PC-9 (cell line): ENCODE data around the gene EHBP1L1. TPM values are rescaled to one million over a fixed set of nuclear protein-coding genes. Genes with fewer than 3 reads are reported as not detected.

Source experiments
- BruUV-seq: library from RNA; stranded (reverse); fragments of 400-500 nt; replicated peaks from 2 replicates; lab custom pipeline; 2021; lab: Mats Ljungman, UMichigan
- CTCF ChIA-PET: fragments of 300-600 bp; sonication (Branson Sonifier 250); formaldehyde crosslinking; loops from one replicate; lab custom pipeline; 2022; ENCODE audit warnings: antibody characterized with exemption; lab: Charles Lee
- POLR2A ChIA-PET: fragments of 300-600 bp; sonication (Branson Sonifier 250); formaldehyde crosslinking; loops from one replicate; lab custom pipeline; 2022; ENCODE audit warnings: antibody characterized with exemption; ENCODE audit not compliant: unreplicated experiment; lab: Charles Lee
- DNase-seq, 2 experiments: peaks; one replicate each; pipeline versions ENCODE4 v3.0.0 to v3.0.0-alpha.2; 2015 to 2022; ENCODE audit warnings: mixed read lengths in 1 of 2
- H2AFZ ChIP-seq: fragments of 200-600 bp; sonication (generic); 2 replicates; pipeline ENCODE4 v1.8.1; 2017; ENCODE audit warnings: antibody characterized with exemption
- H3F3A ChIP-seq: fragments of 200-600 bp; sonication (generic); 2 replicates; pipeline ENCODE4 v1.8.1; 2017; ENCODE audit warnings: antibody characterized with exemption, mild to moderate bottlenecking, low read depth; ENCODE audit not compliant: insufficient read depth
- H3K27ac ChIP-seq: fragments of 200-600 bp; sonication (generic); 2 replicates; pipeline ENCODE4 v1.6.1; 2016; ENCODE audit warnings: mixed run types
- H3K27me3 ChIP-seq: fragments of 200-600 bp; sonication (generic); 2 replicates; pipeline ENCODE4 v1.6.1; 2016; ENCODE audit warnings: low read depth, mixed run types; ENCODE audit not compliant: insufficient read depth
- H3K36me3 ChIP-seq: fragments of 200-600 bp; sonication (generic); 2 replicates; pipeline ENCODE4 v1.6.1; 2016; ENCODE audit warnings: low read depth, mixed run types
- H3K4me1 ChIP-seq: fragments of 200-600 bp; sonication (generic); replicated peaks from 2 replicates; pipeline ENCODE4 v1.6.1; 2016; ENCODE audit warnings: mixed run types; ENCODE audit not compliant: insufficient read depth
- H3K4me2 ChIP-seq: fragments of 200-600 bp; sonication (generic); 2 replicates; pipeline ENCODE4 v1.6.1; 2017; ENCODE audit warnings: mixed run types
- H3K4me3 ChIP-seq: fragments of 200-600 bp; sonication (generic); 2 replicates; pipeline ENCODE4 v1.6.1; 2016; ENCODE audit warnings: mixed run types
- H3K79me2 ChIP-seq: fragments of 200-600 bp; sonication (generic); 2 replicates; pipeline ENCODE4 v1.6.1; 2017; ENCODE audit warnings: low read depth, mixed run types
- H3K9me2 ChIP-seq: fragments of 200-600 bp; sonication (generic); 2 replicates; pipeline ENCODE4 v1.8.1; 2017; ENCODE audit warnings: mild to moderate bottlenecking; ENCODE audit not compliant: insufficient read depth
- H3K9me3 ChIP-seq: fragments of 200-600 bp; sonication (generic); 2 replicates; pipeline ENCODE4 v1.8.1; 2016; ENCODE audit warnings: low read depth; ENCODE audit not compliant: insufficient read depth
- H4K20me1 ChIP-seq: fragments of 200-600 bp; sonication (generic); 2 replicates; pipeline ENCODE4 v1.8.1; 2017; ENCODE audit not compliant: insufficient read depth
- CTCF ChIP-seq: fragments of 200-600 bp; sonication (generic); conservative IDR thresholded peaks from 2 replicates; pipeline ENCODE4 v1.6.1; 2017; ENCODE audit warnings: mixed run types, antibody characterized with exemption, mild to moderate bottlenecking, moderate library complexity
- EZH2 ChIP-seq: fragments of 200-600 bp; sonication (generic); IDR thresholded peaks from 2 replicates; pipeline ENCODE4 v1.8.0; 2017; ENCODE audit warnings: antibody characterized with exemption, low read depth
- intact Hi-C: fragments of 100-400 bp; cut with micrococcal nuclease; formaldehyde crosslinking; loops from one replicate; pipeline ENCODE4 v1.10.0; 2022; ENCODE audit not compliant: unreplicated experiment
- total RNA-seq: library from RNA; stranded (reverse); gene quantifications from 2 replicates; pipeline ENCODE4 v1.2.3, GENCODE V29; 2021

Gene EHBP1L1
- total RNA-seq, 1 experiment from 2014 or later, result 123 TPM

DNA sequence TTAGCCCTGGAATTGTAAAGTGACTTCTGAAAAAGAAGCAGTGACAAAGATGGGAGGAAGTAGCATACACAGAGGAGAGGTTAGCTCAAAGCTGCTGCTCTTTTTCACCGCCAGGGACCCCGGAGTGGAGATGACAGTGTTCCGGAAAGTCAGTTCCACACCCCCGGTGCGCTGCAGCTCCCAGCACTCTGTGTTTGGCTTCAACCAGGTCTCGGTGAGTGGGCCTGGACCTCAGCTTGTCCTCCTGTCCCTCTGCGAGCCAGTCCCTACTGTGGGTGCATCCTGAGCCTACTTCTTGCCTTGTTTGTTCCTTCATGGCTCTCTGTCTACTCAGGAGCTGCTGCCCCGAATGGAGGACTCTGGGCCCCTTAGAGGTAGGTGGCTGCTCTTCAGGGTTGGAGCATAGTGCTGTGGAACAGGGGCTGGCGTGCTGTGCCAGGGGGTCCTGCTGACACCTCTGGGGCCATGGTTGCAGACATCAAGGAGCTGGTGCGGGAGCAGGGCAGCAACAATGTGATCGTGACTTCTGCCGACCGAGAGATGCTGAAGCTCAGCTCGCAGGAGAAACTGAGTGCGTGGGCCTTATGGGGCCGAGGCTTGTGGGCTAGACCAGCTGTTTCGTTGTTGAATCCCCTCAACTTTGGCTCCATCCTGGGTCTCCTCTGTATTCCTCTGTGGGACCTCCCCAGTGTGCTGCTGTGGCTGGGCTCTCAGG lies 41.4 kb downstream of the EHBP1L1 start:
- Histone ChIP-seq H3K4me2 (peak overlapping the region; percentile 99), H3K79me2 (peaks cover 64% of the 10 kb centered on the region), H3K27me3 (no peaks in the 10 kb centered on the region), H3K4me3 (peak overlapping the region; percentile 93), H3K36me3 (peaks cover 12% of the 10 kb centered on the region), H3F3A (peaks cover 14% of the 10 kb centered on the region), H3K27ac (no peak overlapping the region), H3K9me2 (no peaks in the 10 kb centered on the region), H3K9me3 (no peaks in the 10 kb centered on the region), H3K4me1 (peaks cover 22% of the 10 kb centered on the region; the same call in 1 of the 2 replicates), H2AFZ (no peak overlapping the region), H4K20me1 (peaks cover 51% of the 10 kb centered on the region)
- TF ChIP-seq CTCF, result no peak
- no TSS peak for BruUV-seq
- intact Hi-C loops, result loop anchor here (5.0 kb wide), 1 partner anchor 35 kb away; no protein-coding TSS in a partner anchor
- ChIA-PET POLR2A (interaction anchor here (0.6 kb wide), 2 partner anchors 49 to 57 kb away, joined by 4 to 8 read pairs; no protein-coding TSS in a partner anchor), CTCF (no interaction called here)
- no peak for DNase-seq

DNA sequence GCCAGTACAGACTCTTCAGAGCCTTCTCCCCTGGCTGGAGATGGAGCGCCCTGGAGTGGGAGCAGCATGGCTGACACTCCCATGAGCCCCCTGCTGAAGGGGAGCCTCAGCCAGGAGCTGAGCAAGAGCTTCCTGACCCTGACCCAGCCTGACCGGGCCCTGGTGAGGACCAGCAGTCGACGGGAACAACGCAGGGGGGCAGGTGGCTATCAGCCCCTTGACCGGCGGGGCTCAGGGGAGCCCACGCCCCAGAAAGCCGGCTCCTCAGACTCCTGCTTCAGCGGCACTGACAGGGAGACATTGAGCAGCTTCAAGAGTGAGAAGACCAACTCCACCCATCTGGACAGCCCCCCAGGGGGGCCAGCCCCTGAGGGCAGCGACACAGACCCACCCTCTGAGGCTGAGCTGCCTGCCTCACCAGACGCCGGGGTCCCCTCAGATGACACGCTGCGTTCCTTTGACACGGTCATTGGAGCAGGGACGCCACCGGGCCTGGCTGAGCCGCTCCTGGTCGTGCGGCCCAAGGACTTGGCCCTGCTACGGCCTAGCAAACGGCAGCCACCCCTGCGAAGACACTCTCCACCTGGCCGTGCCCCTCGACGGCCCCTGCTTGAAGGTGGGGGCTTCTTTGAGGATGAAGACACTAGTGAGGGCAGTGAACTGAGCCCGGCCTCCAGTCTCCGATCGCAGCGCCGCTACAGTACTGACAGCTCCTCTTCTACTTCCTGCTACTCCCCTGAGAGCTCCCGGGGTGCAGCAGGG lies 42.3 kb downstream of the EHBP1L1 start:
- DNase-seq, result no peak
- BruUV-seq, result no TSS peak
- Histone ChIP-seq H3K9me3 (no peaks in the 10 kb centered on the region), H3K27me3 (no peaks in the 10 kb centered on the region), H3K27ac (no peak overlapping the region), H3K9me2 (no peaks in the 10 kb centered on the region), H3F3A (peaks cover 14% of the 10 kb centered on the region), H2AFZ (no peak overlapping the region), H3K4me3 (no peak overlapping the region), H3K79me2 (peaks cover 55% of the 10 kb centered on the region), H4K20me1 (peaks cover 54% of the 10 kb centered on the region), H3K4me2 (no peak overlapping the region), H3K36me3 (peaks cover 13% of the 10 kb centered on the region), H3K4me1 (peaks cover 15% of the 10 kb centered on the region; the same call in 1 of the 2 replicates)
- TF ChIP-seq EZH2, result no peak
- TF ChIP-seq CTCF, result no peak
- ChIA-PET POLR2A (interaction anchor here (0.7 kb wide), 1 partner anchor 61 kb away, joined by 4 read pairs; no protein-coding TSS in a partner anchor), CTCF (no interaction called here)
- intact Hi-C loops, result loop anchor here (5.0 kb wide), 1 partner anchor 34 kb away; no protein-coding TSS in a partner anchor

- CTCF ChIA-PET, result no interaction called here
- H3K4me3 ChIP-seq, result no peak overlapping the region
- DNase-seq, result no peak
- H3K9me2 ChIP-seq, result no peaks in the 10 kb centered on the region
- H3K79me2 ChIP-seq, result peaks cover 49% of the 10 kb centered on the region
- H3K27me3 ChIP-seq, result no peaks in the 10 kb centered on the region
- peaks cover 13% of the 10 kb centered on the region for H3K36me3 ChIP-seq
- POLR2A ChIA-PET, result interaction anchor here (0.7 kb wide), 1 partner anchor 62 kb away, joined by 4 read pairs; no protein-coding TSS in a partner anchor
- peaks cover 56% of the 10 kb centered on the region for H4K20me1 ChIP-seq
- no TSS peak for BruUV-seq
- intact Hi-C loops, result loop anchor here (5.0 kb wide), 1 partner anchor 34 kb away; no protein-coding TSS in a partner anchor
- no peak for TF ChIP-seq EZH2
- no peak for TF ChIP-seq CTCF
- no peaks in the 10 kb centered on the region for H3K9me3 ChIP-seq
- no peak overlapping the region for H2AFZ ChIP-seq
- no peak overlapping the region for H3K27ac ChIP-seq
- no peak overlapping the region for H3K4me2 ChIP-seq
- peaks cover 14% of the 10 kb centered on the region for H3F3A ChIP-seq
- peaks cover 11% of the 10 kb centered on the region; the same call in 1 of the 2 replicates for H3K4me1 ChIP-seq
These were observed 42.9 kb downstream of the EHBP1L1 start for GRCh38 chr11:65618763-65619162.
